Vagina (tissue), 2 donors: Measurements from ENCODE around the gene ZNF385A.

ENCODE experiments used
- POLR2A ChIP-seq, 2 donors: fragments of 450-650 bp; IDR thresholded peaks; one replicate each; pipeline ENCODE4 v1.6.1; 2017; ENCODE audit warnings: antibody characterized with exemption in 2 of 2, mild to moderate bottlenecking in 2 of 2, moderate library complexity in 2 of 2
- POLR2AphosphoS5 ChIP-seq, 2 donors: sonication (generic); formaldehyde crosslinking; IDR thresholded peaks; one replicate each; pipeline ENCODE4 v1.9.0; 2017; ENCODE audit warnings: antibody characterized with exemption in 2 of 2, mild to moderate bottlenecking in 2 of 2, low read depth in 1 of 2; ENCODE audit not compliant: insufficient read depth in 1 of 2
- TF ChIP-seq, protein P1 (sequence below), 3 experiments: fragments of 450-650 bp in 2 of 3; fragments of 200-600 bp in 1 of 3; sonication (generic) in 1 of 3; IDR thresholded peaks; one replicate each; pipeline ENCODE4 v1.5.1; 2017 to 2019; ENCODE audit warnings: antibody characterized with exemption in 3 of 3, mild to moderate bottlenecking in 2 of 3, moderate library complexity in 2 of 3

DNA sequence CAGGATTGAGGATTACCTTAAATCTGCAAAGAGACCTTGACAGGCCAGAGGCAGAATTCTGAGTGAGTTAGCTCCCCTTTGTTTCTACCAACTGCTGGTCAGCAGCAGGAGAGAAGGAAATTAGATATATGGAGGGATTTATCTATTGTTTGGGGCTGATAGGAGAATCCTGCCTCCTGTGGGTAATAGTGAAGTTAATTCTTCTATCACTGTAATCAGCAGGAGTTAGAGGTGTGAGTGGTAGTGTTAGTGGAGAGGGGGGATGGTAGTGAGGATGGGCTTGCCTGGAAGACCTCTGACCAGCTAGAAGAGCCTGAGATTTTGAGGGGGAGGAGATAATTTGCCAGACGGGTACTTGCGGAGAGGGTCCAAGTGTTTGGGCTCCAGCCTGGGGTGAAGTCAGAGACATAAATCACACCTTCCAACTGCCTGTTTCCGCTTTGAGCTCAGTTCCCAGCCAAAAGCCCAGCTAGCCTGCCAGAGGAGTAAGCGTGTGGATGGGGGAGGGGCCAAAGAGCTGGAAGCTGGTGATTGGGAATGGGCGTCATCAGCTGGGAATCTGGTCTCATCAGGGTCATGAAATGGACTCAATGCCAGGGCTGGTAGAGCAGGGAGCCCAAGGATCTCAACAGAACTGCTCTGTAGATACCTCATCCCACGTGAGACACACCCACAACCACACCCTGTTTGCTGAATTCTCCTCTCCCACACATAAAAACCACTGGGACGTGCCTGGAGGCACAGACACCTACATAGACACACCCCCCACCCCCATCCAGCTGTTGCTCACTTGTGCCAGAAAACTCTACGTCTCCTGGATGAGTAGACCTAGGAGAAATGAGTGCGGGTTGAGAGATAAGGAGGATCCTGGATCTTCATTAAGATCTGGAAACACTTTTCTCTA is 47.6 kb upstream of the ZNF385A start:
- TF ChIP-seq, protein P1, sequence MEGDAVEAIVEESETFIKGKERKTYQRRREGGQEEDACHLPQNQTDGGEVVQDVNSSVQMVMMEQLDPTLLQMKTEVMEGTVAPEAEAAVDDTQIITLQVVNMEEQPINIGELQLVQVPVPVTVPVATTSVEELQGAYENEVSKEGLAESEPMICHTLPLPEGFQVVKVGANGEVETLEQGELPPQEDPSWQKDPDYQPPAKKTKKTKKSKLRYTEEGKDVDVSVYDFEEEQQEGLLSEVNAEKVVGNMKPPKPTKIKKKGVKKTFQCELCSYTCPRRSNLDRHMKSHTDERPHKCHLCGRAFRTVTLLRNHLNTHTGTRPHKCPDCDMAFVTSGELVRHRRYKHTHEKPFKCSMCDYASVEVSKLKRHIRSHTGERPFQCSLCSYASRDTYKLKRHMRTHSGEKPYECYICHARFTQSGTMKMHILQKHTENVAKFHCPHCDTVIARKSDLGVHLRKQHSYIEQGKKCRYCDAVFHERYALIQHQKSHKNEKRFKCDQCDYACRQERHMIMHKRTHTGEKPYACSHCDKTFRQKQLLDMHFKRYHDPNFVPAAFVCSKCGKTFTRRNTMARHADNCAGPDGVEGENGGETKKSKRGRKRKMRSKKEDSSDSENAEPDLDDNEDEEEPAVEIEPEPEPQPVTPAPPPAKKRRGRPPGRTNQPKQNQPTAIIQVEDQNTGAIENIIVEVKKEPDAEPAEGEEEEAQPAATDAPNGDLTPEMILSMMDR (IDR thresholded peaks at IDR 0.05): no peak
- TF ChIP-seq POLR2A (IDR thresholded peaks at IDR 0.05) (no peak), POLR2AphosphoS5 (IDR thresholded peaks at IDR 0.05; ENCODE audit: insufficient read depth in 1 of 2, low read depth in 1 of 2) (peak in 1 of 2 donors; percentile 47)
